Neural crest cell (in vitro differentiated cells): ENCODE measurements around the gene SATL1. TPM values are rescaled to one million over a fixed set of nuclear protein-coding genes. Genes with fewer than 3 reads are reported as not detected.

Experiments used
- DNase-seq: peaks from one replicate; pipeline ENCODE4 v3.0.0; 2021; ENCODE audit warnings: low read depth, mixed read lengths, low spot score
- H3K27ac Mint-ChIP-seq: one replicate; pipeline ENCODE4 v1.8.0; 2021; ENCODE audit warnings: mild to moderate bottlenecking, mixed read lengths; ENCODE audit not compliant: unreplicated experiment
- H3K27me3 Mint-ChIP-seq: 2 replicates; pipeline ENCODE4 v1.8.0; 2021; ENCODE audit warnings: low read depth, mild to moderate bottlenecking, mixed read lengths
- H3K36me3 Mint-ChIP-seq: 2 replicates; pipeline ENCODE4 v1.8.0; 2021; ENCODE audit warnings: low read depth, mild to moderate bottlenecking, mixed read lengths
- H3K4me1 Mint-ChIP-seq: 2 replicates; pipeline ENCODE4 v1.8.0; 2021; ENCODE audit warnings: mixed read lengths
- H3K4me3 Mint-ChIP-seq: one replicate; pipeline ENCODE4 v1.8.0; 2021; ENCODE audit warnings: mild to moderate bottlenecking, mixed read lengths
- H3K9me3 Mint-ChIP-seq: 2 replicates; pipeline ENCODE4 v1.8.0; 2021; ENCODE audit warnings: mixed read lengths
- total RNA-seq: library from RNA; stranded (reverse); gene quantifications from 2 replicates; pipeline ENCODE4 v1.2.1, GENCODE V29; 2021
- TF ChIP-seq, protein P1 (sequence below): fragments of 200-600 bp; sonication (generic); conservative IDR thresholded peaks from 2 replicates; pipeline ENCODE4 v1.5.0; 2021; ENCODE audit warnings: antibody characterized with exemption, mild to moderate bottlenecking

The SATL1 gene
- total RNA-seq, 1 donor from 2014 or later: 0.21 TPM

DNA sequence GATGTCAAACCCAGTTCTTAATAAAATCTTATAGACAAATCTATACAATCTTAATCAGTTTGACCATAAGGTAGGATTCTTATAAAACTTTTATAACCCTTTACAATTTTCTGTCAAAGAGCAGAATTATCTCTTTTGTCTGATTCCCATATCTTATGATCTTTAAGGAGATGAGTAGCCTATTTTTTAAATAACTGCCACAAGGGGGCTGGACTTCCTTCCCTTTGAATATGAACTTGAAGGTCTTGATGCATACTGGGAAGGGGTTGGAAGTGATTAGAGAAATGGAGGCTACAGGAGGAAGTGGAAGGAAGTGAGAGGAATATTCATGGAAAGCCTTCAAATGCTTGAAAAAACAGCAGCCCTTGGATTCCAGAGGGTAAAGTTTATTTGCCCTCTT, 128.8 kb downstream of the SATL1 start:
- no peaks in the 10 kb centered on the region for H3K4me1 Mint-ChIP-seq
- H3K9me3 Mint-ChIP-seq: no peaks in the 10 kb centered on the region
- H3K36me3 Mint-ChIP-seq: no peaks in the 10 kb centered on the region
- TF ChIP-seq, protein P1, sequence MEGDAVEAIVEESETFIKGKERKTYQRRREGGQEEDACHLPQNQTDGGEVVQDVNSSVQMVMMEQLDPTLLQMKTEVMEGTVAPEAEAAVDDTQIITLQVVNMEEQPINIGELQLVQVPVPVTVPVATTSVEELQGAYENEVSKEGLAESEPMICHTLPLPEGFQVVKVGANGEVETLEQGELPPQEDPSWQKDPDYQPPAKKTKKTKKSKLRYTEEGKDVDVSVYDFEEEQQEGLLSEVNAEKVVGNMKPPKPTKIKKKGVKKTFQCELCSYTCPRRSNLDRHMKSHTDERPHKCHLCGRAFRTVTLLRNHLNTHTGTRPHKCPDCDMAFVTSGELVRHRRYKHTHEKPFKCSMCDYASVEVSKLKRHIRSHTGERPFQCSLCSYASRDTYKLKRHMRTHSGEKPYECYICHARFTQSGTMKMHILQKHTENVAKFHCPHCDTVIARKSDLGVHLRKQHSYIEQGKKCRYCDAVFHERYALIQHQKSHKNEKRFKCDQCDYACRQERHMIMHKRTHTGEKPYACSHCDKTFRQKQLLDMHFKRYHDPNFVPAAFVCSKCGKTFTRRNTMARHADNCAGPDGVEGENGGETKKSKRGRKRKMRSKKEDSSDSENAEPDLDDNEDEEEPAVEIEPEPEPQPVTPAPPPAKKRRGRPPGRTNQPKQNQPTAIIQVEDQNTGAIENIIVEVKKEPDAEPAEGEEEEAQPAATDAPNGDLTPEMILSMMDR: peak; percentile 15
- no peaks in the 10 kb centered on the region for H3K27me3 Mint-ChIP-seq
- no peak for DNase-seq
- H3K27ac Mint-ChIP-seq: no peak overlapping the region
- no peak overlapping the region for H3K4me3 Mint-ChIP-seq

DNA sequence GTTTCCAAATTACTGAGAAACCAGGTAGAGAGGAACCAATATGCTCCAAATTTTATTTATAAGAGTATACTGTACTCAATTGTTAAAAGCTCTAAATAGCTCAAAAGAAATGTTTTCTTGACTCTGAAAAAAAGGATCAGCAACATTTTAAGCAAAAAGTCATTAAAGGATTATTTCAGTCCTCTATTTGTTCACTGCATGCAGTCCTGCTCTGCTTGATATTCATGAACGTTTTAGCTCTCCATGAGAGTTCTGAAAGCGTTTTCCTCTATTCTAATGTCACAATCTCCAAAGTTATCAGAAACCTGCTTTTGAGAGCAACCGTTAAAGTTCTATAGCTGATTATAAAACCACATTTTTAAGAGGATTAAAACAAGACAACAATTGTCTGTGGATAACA, 129.4 kb downstream of the SATL1 start:
- Mint-ChIP-seq H3K9me3 (no peaks in the 10 kb centered on the region), H3K27me3 (no peaks in the 10 kb centered on the region), H3K4me1 (no peaks in the 10 kb centered on the region), H3K36me3 (no peaks in the 10 kb centered on the region), H3K4me3 (no peak overlapping the region), H3K27ac (no peak overlapping the region)
- no peak for DNase-seq
- TF ChIP-seq, protein P1: no peak

DNA sequence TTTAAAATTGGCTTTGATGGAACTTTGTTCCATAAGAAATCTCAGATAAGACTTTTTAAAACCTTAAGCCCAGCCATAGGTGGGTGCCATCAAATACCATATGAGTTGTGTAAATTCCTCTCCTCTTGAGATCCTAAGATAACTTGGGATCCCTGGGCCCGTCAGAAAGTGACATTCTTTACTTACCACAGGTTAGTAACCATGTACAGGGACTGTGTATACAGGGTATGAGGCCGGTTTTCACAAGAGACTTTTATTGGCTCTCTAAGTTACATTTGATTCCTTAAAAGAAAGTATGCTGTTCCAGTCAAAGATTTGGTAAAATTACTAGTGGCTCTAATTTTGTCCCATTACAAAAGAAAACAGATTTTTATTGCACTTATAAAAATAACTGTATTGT, 129.8 kb downstream of the SATL1 start:
- Mint-ChIP-seq H3K36me3 (no peaks in the 10 kb centered on the region), H3K27me3 (no peaks in the 10 kb centered on the region), H3K4me1 (no peaks in the 10 kb centered on the region), H3K27ac (no peak overlapping the region), H3K9me3 (no peaks in the 10 kb centered on the region), H3K4me3 (no peak overlapping the region)
- DNase-seq: no peak
- TF ChIP-seq, protein P1: no peak

DNA sequence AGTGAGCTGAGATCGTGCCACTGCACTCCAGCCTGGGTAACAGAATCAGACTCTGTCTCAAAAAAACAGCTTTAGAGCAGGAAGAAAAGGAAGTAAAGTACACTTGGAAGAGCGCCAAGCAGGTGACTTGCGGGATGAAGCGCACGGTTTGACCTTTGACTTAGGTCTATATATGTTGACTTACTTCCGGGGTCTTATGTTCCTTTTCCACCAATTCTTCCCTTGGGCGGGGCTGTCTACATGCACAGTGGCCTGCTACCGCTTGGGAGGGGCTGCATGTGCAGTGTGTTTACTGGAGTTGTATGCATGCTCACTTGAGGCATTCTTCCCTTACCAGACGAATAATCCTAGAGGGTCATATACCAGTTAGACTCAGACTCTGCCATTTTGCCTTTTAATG, 131.3 kb downstream of the SATL1 start:
- Mint-ChIP-seq H3K27ac (no peak overlapping the region), H3K9me3 (no peaks in the 10 kb centered on the region), H3K4me1 (no peaks in the 10 kb centered on the region), H3K4me3 (no peak overlapping the region), H3K27me3 (no peaks in the 10 kb centered on the region), H3K36me3 (no peaks in the 10 kb centered on the region)
- DNase-seq: no peak
- TF ChIP-seq, protein P1: no peak

DNA sequence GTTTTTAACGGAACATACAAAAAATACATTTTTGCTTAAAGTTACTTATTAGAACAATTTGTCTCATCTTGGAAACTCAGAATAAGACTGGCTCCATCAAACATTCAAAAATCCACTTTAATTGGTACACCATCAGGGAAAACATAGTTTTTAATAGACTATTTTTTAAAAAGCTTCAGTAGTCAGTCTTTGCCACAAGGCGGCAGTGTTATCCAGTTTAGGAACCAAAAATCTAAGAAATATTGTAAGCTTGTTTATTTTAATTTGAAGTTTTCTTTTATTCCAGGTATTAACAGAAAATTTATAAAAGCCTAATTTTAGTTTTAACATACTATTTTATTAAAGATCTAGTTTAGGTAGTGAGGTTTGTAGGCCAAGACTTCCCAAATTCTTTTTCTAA, 132.2 kb downstream of the SATL1 start:
- no peak overlapping the region for H3K27ac Mint-ChIP-seq
- no peak for DNase-seq
- H3K4me3 Mint-ChIP-seq: no peak overlapping the region
- no peaks in the 10 kb centered on the region for H3K4me1 Mint-ChIP-seq
- H3K27me3 Mint-ChIP-seq: no peaks in the 10 kb centered on the region
- no peaks in the 10 kb centered on the region for H3K36me3 Mint-ChIP-seq
- H3K9me3 Mint-ChIP-seq: no peaks in the 10 kb centered on the region
- TF ChIP-seq, protein P1: peak; percentile 79

DNA sequence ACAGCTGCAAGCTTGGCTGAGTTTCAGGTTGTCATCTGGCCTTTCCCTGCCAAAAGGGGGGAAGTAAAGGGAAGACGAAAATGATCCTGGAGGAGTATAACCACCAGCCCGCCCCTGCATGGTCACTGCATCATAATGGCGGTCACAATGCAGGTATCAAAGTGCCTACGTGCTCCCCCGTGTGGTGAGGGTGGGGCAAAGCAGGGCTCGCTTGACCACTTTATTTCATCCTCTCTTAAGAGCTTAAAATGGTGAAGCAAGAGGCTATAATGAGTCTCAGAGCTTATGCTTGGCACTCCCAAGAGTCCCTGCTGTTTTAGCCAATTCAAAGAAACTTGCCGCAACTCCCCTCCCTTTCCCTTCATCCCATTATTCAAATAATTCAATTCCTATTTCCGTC, 134.3 kb downstream of the SATL1 start:
- Mint-ChIP-seq H3K27ac (no peak overlapping the region), H3K27me3 (no peaks in the 10 kb centered on the region), H3K36me3 (no peaks in the 10 kb centered on the region), H3K4me1 (no peaks in the 10 kb centered on the region), H3K9me3 (no peaks in the 10 kb centered on the region), H3K4me3 (no peak overlapping the region)
- TF ChIP-seq, protein P1: peak; percentile 49
- no peak for DNase-seq
